Activated CD8-positive, alpha-beta T cell treated with anti-CD3 and anti-CD28 coated beads for 36 hours (primary cell): ENCODE data around the gene RSPH6A. TPM values are rescaled to one million over a fixed set of nuclear protein-coding genes. Genes with fewer than 3 reads are reported as not detected.

Source experiments
- ATAC-seq: fragments of 200-7000 bp; cut with Tn5 transposase; one replicate; pipeline ENCODE4 v1.10.0; 2021; ENCODE audit warnings: mild to moderate bottlenecking, moderate library complexity
- CTCF ChIA-PET: fragments of 350-600 bp; sonication (Branson Sonifier 250); formaldehyde crosslinking; loops from one replicate; lab custom pipeline; 2021; ENCODE audit warnings: antibody characterized with exemption; lab: Charles Lee
- POLR2A ChIA-PET: fragments of 350-600 bp; sonication (Branson Sonifier 250); formaldehyde crosslinking; loops from one replicate; lab custom pipeline; 2021; ENCODE audit warnings: antibody characterized with exemption; lab: Charles Lee
- DNase-seq: peaks from one replicate; pipeline ENCODE4 v3.0.0-alpha.2; 2020
- H3K27ac Mint-ChIP-seq: one replicate; pipeline ENCODE4 v1.8.0; 2021; ENCODE audit warnings: mild to moderate bottlenecking, mixed read lengths
- H3K27me3 Mint-ChIP-seq: one replicate; pipeline ENCODE4 v1.8.0; 2021; ENCODE audit warnings: mixed read lengths
- H3K36me3 Mint-ChIP-seq: one replicate; pipeline ENCODE4 v1.8.0; 2021; ENCODE audit warnings: low read depth, mixed read lengths
- H3K4me1 Mint-ChIP-seq: one replicate; pipeline ENCODE4 v1.8.0; 2021; ENCODE audit warnings: low read depth, mixed read lengths
- H3K4me3 Mint-ChIP-seq: one replicate; pipeline ENCODE4 v1.8.0; 2021; ENCODE audit warnings: mild to moderate bottlenecking, moderate library complexity, mixed read lengths
- H3K9me3 Mint-ChIP-seq: one replicate; pipeline ENCODE4 v1.8.0; 2021; ENCODE audit warnings: mixed read lengths
- CTCF ChIP-seq: fragments of 200-600 bp; IDR thresholded peaks from one replicate; pipeline ENCODE4 v1.8.0; 2022; ENCODE audit warnings: antibody characterized with exemption, mild to moderate bottlenecking
- intact Hi-C: fragments of 100-400 bp; cut with micrococcal nuclease; formaldehyde crosslinking; loops from one replicate; pipeline ENCODE4 v1.10.0; 2022
- total RNA-seq, 2 experiments: library from RNA; stranded (reverse); gene quantifications; one replicate each; pipeline ENCODE4 v1.2.3, GENCODE V29; 2021

Gene RSPH6A
- total RNA-seq, 2 experiments from 2014 or later = 0.41 to 0.63 TPM

- intact Hi-C loops = no loop called here
- H3K27me3 Mint-ChIP-seq = no peaks in the 10 kb centered on the region
- TF ChIP-seq CTCF = no peak
- peaks cover 58% of the 10 kb centered on the region for H3K36me3 Mint-ChIP-seq
- no peak overlapping the region for H3K27ac Mint-ChIP-seq
- H3K4me1 Mint-ChIP-seq = no peaks in the 10 kb centered on the region
- POLR2A ChIA-PET = no interaction called here
- H3K4me3 Mint-ChIP-seq = no peak overlapping the region
- ATAC-seq = no peak
- CTCF ChIA-PET = interaction anchor here (1.2 to 3.0 kb wide), 3 partner anchors 17 to 27 kb away, joined by 3 to 12 read pairs (median 6); partner anchors contain the start of gene RSPH6A
- DNase-seq = no peak
- H3K9me3 Mint-ChIP-seq = no peaks in the 10 kb centered on the region
Measured at GRCh38 chr19:45834970-45835369, 19.9 kb upstream of the RSPH6A start.

GRCh38 chr19:45828945-45829344 is 13.8 kb upstream of the RSPH6A start:
- H3K27ac Mint-ChIP-seq = no peak overlapping the region
- no peak for DNase-seq
- no peaks in the 10 kb centered on the region for H3K9me3 Mint-ChIP-seq
- peaks cover 54% of the 10 kb centered on the region for H3K36me3 Mint-ChIP-seq
- no peaks in the 10 kb centered on the region for H3K27me3 Mint-ChIP-seq
- ChIA-PET POLR2A (no interaction called here), CTCF (interaction anchor here (4.7 kb wide), 1 partner anchor 12 kb away, joined by 35 read pairs; no protein-coding TSS in a partner anchor)
- intact Hi-C loops = no loop called here
- no peak for TF ChIP-seq CTCF
- ATAC-seq = no peak
- H3K4me1 Mint-ChIP-seq = no peaks in the 10 kb centered on the region
- no peak overlapping the region for H3K4me3 Mint-ChIP-seq

- no peaks in the 10 kb centered on the region for H3K4me1 Mint-ChIP-seq
- POLR2A ChIA-PET = no interaction called here
- no peaks in the 10 kb centered on the region for H3K9me3 Mint-ChIP-seq
- intact Hi-C loops = no loop called here
- H3K27ac Mint-ChIP-seq = no peak overlapping the region
- H3K27me3 Mint-ChIP-seq = no peaks in the 10 kb centered on the region
- no peak overlapping the region for H3K4me3 Mint-ChIP-seq
- DNase-seq (no peak), ATAC-seq (no peak)
- CTCF ChIA-PET = interaction anchor here (1.7 to 4.7 kb wide), 2 partner anchors 11 to 29 kb away, joined by 9 to 35 read pairs; no protein-coding TSS in a partner anchor
- H3K36me3 Mint-ChIP-seq = peaks cover 55% of the 10 kb centered on the region
- TF ChIP-seq CTCF = no peak
Measured at GRCh38 chr19:45828523-45828922, 13.4 kb upstream of the RSPH6A start.

- Mint-ChIP-seq H3K4me3 (no peak overlapping the region), H3K27me3 (no peaks in the 10 kb centered on the region), H3K36me3 (peaks cover 59% of the 10 kb centered on the region), H3K9me3 (no peaks in the 10 kb centered on the region), H3K27ac (no peak overlapping the region), H3K4me1 (no peaks in the 10 kb centered on the region)
- intact Hi-C loops = no loop called here
- DNase-seq (no peak), ATAC-seq (no peak)
- no peak for TF ChIP-seq CTCF
- POLR2A ChIA-PET = interaction anchor here (2.1 kb wide), 1 partner anchor 10 kb away, joined by 8 read pairs; no protein-coding TSS in a partner anchor
- CTCF ChIA-PET = interaction anchor here (1.7 to 4.7 kb wide), 2 partner anchors 10 to 28 kb away, joined by 9 to 35 read pairs; no protein-coding TSS in a partner anchor
Measured at GRCh38 chr19:45827459-45828093, 12.5 kb upstream of the RSPH6A start.

- Mint-ChIP-seq H3K4me1 (no peaks in the 10 kb centered on the region), H3K36me3 (peaks cover 56% of the 10 kb centered on the region), H3K4me3 (no peak overlapping the region), H3K9me3 (no peaks in the 10 kb centered on the region), H3K27me3 (no peaks in the 10 kb centered on the region), H3K27ac (no peak overlapping the region)
- intact Hi-C loops = no loop called here
- ChIA-PET POLR2A (interaction anchor here (1.0 to 2.1 kb wide), 2 partner anchors 9 to 12 kb away, joined by 4 to 8 read pairs; partner anchors contain the start of gene RSPH6A), CTCF (interaction anchor here (1.7 to 4.7 kb wide), 2 partner anchors 10 to 28 kb away, joined by 9 to 35 read pairs; no protein-coding TSS in a partner anchor)
- no peak for TF ChIP-seq CTCF
- ATAC-seq (no peak), DNase-seq (no peak)
Measured at GRCh38 chr19:45826934-45827333, 11.8 kb upstream of the RSPH6A start.
